HG03520 (cell line): Measurements from ENCODE around the gene ZNF408.

ENCODE experiments used
- ATAC-seq: cut with Tn5 transposase; IDR thresholded peaks from one replicate; pipeline ENCODE4 v1.9.1; 2021; ENCODE audit warnings: mild to moderate bottlenecking, moderate library complexity; ENCODE audit not compliant: unreplicated experiment

The ZNF408 gene

DNA sequence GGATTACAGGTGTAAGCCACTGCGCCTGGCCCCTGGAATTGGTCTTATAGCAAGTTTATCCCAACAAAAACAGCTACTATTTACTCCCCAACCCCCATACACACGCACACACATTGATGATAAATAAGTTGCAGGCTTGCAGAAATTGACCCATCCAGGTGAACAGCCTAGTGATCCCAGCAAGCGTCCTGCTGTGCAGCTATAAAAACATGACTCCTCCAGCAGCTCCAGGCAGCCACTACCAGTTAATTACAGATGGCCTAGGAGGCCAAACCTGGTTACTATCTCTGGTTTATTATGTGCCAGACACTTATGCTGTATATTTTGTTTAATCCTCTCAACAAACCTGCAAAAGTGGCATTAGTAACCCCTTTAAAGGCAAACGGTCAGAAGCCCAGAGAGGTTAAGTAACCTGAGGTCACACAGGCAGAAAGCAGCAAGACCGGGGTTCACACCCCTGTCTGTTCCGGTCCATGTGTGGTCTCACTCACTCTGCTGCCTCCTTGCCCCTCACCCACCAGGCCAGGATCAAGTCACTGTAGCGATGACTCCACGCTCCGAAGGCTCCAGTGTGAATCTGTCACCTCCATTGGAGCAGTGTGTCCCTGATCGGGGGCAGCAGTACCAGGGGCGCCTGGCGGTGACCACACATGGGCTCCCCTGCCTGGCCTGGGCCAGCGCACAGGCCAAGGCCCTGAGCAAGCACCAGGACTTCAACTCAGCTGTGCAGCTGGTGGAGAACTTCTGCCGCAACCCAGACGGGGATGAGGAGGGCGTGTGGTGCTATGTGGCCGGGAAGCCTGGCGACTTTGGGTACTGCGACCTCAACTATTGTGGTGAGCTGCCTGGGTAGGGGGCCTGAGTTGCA is 24.7 kb downstream of the ZNF408 start:
- no peak for ATAC-seq

DNA sequence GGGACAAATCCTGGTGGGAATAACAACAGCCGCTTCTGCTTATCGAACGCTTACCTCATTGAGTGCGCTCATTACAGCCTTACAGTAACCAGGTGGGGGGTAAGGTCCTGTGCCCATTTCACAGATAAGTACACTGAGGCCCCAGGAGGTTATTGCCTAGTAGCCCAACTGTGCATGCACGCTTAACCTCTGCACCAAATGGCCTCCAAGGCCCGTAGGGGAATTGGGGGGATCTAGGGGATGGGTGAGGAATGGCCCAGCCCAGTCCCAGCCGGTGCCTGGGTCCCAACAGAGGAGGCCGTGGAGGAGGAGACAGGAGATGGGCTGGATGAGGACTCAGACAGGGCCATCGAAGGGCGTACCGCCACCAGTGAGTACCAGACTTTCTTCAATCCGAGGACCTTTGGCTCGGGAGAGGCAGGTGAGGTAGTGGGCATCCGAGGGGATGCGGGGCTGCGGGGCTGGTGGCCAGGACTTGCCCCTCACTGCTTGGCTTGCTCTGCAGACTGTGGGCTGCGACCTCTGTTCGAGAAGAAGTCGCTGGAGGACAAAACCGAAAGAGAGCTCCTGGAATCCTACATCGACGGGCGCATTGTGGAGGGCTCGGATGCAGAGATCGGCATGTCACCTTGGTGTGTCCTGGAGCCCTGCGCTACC is 25.5 kb downstream of the ZNF408 start:
- ATAC-seq: no peak

- ATAC-seq: no peak
These were observed 27.3 kb downstream of the ZNF408 start for GRCh38 chr11:46727952-46728658.

DNA sequence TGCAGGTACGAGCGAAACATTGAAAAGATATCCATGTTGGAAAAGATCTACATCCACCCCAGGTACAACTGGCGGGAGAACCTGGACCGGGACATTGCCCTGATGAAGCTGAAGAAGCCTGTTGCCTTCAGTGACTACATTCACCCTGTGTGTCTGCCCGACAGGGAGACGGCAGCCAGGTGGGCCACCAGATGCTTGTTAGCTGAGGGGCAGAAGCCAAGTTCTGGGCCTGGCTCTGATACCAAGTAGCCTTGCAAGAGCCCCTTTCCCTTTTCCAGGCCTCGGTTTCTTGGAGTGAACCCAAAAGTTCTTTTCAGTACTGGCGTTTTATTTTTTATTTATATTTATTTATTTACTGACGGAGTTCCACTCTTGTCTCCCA is 27.8 kb downstream of the ZNF408 start:
- ATAC-seq: no peak

GRCh38 chr11:46729110-46730027 is 28.5 kb downstream of the ZNF408 start:
- ATAC-seq: no peak

- ATAC-seq: no peak
These were observed 30.7 kb downstream of the ZNF408 start for GRCh38 chr11:46731545-46731944.

GRCh38 chr11:46733234-46733633 is 32.4 kb downstream of the ZNF408 start:
- ATAC-seq: no peak

GRCh38 chr11:46736146-46736545 is 35.3 kb downstream of the ZNF408 start:
- no peak for ATAC-seq

DNA sequence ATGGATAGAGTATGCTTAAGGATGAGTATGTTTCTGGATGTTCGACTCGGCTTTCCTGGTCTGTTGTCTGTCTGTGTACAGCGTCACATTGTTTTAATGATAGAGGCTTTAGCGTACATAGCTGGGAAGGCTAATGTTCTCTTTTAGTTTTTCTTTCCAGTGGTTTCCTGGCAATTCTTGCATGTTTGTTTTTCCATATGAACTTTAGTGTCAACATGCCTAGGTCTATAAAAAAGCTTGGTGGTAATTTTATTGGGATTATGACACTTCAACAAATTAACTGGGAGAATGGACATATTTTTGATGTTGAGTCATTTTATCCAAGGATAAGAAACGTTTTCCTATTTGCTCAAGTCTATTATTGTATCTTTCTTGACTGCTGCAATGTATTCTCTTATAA is 35.8 kb downstream of the ZNF408 start:
- ATAC-seq: no peak

- ATAC-seq: no peak
These were observed 36.9 kb downstream of the ZNF408 start for GRCh38 chr11:46737699-46738098.

GRCh38 chr11:46738887-46739286 is 38.1 kb downstream of the ZNF408 start:
- no peak for ATAC-seq

DNA sequence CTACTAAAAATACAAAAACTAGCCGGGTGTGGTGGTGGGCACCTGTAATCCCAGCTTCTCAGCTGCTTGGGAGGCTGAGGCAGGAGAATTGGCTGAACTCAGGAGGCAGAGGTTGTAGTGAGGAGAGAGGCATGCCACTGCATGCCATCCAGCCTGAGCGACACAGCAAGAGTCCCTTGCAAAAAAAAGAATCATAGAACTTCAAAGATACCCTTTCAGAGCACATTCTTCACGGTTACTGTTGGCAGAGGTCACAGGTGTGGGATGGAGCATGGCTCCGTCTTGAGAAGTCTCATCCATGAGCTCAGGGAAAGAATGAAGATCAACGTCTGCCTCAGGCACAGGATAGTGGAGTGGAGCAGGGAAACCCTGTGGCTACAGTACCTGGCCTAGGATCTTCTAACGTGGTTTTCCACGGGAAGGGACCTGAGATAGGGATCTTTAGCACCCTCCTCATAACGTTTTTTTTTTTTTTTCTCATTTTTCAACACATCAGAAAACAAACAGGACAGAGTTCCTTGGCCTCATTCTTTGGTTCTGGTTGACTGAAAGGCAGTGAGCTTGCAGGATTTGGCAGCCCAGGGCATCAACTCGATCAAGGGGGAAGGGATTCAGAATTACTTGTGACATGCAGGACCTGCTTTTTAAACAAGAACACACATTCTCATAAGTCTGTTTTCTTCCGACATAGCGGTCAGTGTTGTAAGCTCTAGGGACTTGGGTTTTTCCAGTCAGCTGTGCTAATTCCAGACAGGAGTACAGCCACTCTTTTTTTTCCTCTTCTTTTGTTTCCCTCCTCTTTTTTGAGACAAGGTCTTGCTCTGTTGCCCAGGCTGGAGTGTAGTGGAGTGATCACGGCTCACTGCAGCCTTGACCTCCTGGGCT is 41.0 kb downstream of the ZNF408 start:
- ATAC-seq: no peak

DNA sequence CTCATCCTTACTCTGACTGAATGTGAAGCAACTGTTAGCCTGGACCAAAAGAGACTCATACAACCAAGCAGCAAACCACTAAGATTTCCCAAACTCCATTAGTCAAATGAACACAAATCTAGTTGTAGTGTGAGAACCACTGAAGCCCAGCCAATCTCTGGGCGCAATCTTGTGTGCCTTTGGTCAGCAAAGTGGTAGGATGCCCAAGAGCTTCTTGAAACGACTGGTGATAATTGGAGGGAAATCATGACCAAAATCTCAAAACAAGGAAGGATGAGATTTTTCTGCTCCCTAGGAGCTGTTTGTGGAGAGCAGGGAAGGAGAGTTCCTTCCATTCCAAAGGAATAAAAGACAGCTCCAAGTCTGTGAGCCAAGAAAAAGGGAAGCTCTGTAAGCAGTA is 42.2 kb downstream of the ZNF408 start:
- no peak for ATAC-seq

DNA sequence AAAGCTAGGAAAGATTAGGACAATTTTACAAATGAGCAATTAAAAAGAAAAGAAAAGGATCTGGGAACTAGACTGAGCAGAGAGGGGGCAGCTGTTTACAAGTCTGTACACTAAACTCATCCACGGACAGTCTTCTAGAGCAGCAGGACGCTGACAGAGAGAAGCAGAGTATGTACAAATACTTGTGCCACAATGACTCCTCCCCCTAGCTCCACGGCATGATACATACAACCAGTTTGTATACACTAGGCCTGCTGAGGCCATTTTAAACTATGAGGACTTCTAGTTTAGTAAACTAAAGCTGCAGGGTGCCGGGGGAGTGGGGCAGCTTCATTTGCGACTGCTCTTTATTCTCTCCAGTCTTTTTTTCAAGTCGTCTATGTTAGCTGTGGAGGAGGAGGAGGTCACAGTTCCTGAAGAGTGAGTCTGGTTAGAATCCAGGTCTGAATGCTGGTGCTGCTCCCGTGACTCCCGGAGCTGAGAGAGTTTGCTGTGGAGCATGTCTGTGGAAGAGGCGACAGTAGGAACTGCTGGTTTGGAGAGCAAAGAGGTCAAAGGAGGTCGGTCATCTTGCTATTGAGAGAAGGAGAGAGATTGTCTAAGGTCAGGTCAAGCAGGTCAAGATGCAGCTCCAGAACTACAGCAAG is 43.0 kb downstream of the ZNF408 start:
- no peak for ATAC-seq

DNA sequence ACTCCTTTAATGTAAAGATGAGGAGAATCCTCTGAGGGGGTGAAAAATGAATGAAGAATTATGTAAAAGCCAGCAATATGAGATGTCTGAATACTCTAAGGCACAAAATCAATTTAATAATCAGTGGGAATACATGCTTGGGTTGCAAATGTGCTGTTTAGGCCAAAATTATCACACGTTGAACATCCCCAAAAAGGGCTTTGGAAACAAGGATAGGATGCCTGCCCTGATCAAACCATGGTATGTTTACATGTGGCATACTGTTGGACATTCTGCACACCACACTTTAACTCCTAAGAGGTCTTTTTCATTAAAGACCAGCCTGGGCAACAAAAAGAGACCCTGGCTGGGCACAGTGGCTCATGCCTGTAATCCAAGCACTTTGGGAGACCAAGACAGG is 44.5 kb downstream of the ZNF408 start:
- ATAC-seq: no peak

GRCh38 chr11:46745995-46746394 is 45.2 kb downstream of the ZNF408 start:
- ATAC-seq: no peak

DNA sequence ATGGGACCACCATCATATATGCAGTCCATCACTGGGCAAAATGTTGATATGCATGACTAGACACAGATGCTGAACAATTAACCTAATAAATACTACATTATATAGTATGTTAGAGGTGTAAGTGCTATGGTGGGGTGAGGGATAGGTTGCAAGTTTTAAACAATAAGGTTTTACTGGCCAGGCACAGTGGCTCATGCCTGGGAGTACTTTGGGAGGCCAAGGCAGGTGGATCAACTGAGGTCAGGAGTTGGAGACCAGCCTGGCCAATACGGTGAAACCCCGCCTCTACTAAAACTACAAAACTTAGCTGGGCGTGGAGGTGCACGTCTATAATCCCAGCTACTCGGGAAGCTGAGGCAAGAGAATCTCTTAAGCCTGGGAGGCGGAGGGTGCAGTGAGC is 46.3 kb downstream of the ZNF408 start:
- no peak for ATAC-seq
